Measurements from ENCODE around the gene EN2. TPM values are rescaled to one million over a fixed set of nuclear protein-coding genes. Genes with fewer than 3 reads are reported as not detected.

The EN2 gene
- total and polyA plus RNA-seq, 7 experiments from 2014 or later: not detected

DNA sequence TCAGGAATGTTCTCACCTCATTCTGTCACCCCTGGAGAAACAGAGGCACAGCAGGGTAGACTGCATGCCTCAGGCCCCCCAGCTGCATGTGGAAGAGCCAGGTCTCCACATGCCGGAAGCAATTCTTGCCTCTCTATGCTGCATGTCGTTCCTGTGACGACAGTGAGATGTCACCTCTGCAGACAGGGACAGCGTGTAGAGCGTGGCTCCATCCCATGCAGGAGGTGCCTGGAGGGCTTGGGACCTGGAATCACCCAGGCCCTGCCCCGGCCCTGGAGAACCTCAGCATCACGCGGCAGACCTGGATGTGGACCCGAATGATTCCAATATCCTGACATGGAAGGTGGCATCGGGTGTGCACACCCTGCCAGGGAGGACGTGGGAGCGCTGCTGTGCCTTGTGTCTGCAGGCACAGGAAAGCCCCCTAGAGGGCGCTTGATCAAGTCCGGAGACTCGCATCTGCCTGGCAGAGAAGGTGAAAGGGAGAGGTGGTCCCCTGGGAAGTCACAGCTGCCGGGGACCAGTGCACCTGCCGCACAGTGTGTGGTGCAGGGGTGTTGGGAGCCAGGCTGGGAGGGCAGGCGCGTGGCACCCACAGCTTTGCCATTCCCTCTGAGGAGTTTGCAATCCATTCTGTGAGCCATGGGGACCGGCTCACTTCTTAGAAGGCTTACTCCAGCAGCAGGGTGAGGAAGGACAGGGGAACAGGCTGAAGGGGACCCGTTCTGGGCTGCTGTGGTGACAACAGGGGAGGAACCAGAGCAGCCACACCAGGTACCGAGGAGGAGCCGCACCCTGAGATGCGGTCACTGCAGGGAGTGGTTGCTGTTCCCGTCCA lies 45.3 kb upstream of the EN2 start:
- H3K4me1 ChIP-seq (ENCODE audit: control insufficient read depth in 2 of 2, insufficient read depth in 2 of 2, low read length in 2 of 2): no peaks in the 10 kb centered on the region
- Mint-ChIP-seq H3K4me1 (peaks cover 0 to 11% (median 7%) of the 10 kb centered on the region in 7 donors), H3K9me3 (peaks cover 0 to 2% (median 0%) of the 10 kb centered on the region in 11 donors), H3K27me3 (peaks cover 3 to 38% (median 24%) of the 10 kb centered on the region in 5 donors), H3K36me3 (no peaks in the 10 kb centered on the region), H3K27ac (no peak overlapping the region), H3K4me3 (no peak overlapping the region)
- DNase-seq (peak in 7 of 9 donors; percentile 9 to 47 (median 20)), ATAC-seq (peak; percentile 51)
- H3K9me3 ChIP-seq (ENCODE audit: control insufficient read depth in 2 of 3, low read length in 3 of 3): no peaks in the 10 kb centered on the region
- no peak overlapping the region for H3K27ac ChIP-seq (ENCODE audit: low read depth, low read length)
- POLR2A ChIA-PET: no interaction called here
- H3K36me3 ChIP-seq (ENCODE audit: control insufficient read depth in 2 of 3, insufficient read depth in 3 of 3, low read length in 3 of 3): no peaks in the 10 kb centered on the region
- H3K4me3 ChIP-seq (ENCODE audit: low read length): no peak overlapping the region
- H3K27me3 ChIP-seq (ENCODE audit: control insufficient read depth in 2 of 2, insufficient read depth in 2 of 2, low read length in 2 of 2): no peaks in the 10 kb centered on the region
- intact Hi-C loops (cut with micrococcal nuclease): no loop called here
- CTCF ChIA-PET: no interaction called here

DNA sequence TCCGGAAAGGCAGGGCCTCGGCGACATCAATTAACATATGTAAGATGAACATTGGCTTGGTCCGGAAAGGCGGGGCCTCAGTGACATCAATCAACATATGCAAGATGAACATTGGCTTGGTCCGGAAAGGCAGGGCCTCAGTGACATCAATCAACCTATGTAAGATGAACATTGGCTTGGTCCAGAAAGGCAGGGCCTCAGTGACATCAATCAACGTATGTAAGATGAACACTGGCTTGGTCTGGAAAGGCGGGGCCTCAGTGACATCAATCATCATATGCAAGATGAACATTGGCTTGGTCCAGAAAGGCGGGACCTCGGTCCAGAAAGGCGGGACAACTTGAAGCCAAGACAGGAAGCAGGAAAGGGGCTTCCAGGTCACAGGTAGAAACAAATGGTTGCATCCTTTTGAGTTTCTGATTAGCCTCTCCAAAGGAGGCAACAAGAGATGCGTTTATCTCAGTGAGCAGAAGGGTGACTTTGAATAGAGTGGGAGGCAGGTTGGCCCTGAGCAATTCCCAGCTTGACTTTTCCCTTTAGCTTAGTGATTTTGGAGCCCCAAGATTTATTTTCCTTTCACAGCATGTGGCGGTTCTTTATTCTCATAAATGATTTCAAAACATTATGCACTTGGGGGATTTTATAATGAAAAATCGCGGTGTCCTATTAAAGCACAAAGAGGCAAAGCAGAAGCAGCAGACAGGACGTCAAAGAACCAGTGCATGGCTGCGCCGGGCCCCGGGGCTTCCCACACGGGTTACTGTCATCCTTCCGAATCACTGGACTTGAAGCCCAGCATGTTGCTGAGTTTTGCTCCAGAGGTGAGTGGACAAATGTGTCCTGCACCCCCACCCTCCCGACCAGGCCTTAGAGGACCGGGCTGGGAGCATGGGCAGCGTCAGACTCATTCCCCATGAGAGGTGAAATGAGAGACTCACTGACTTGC lies 43.1 kb upstream of the EN2 start:
- DNase-seq (no peak), ATAC-seq (no peak)
- Histone ChIP-seq H3K4me3 (ENCODE audit: low read length) (no peak overlapping the region), H3K27ac (ENCODE audit: low read depth, low read length) (no peak overlapping the region), H3K4me1 (ENCODE audit: control insufficient read depth in 2 of 2, insufficient read depth in 2 of 2, low read length in 2 of 2) (no peaks in the 10 kb centered on the region), H3K27me3 (ENCODE audit: control insufficient read depth in 2 of 2, insufficient read depth in 2 of 2, low read length in 2 of 2) (no peaks in the 10 kb centered on the region), H3K9me3 (ENCODE audit: control insufficient read depth in 2 of 3, low read length in 3 of 3) (no peaks in the 10 kb centered on the region), H3K36me3 (ENCODE audit: control insufficient read depth in 2 of 3, insufficient read depth in 3 of 3, low read length in 3 of 3) (no peaks in the 10 kb centered on the region)
- CTCF ChIA-PET: no interaction called here
- H3K9me3 Mint-ChIP-seq: peaks cover 0 to 2% (median 0%) of the 10 kb centered on the region in 11 donors
- POLR2A ChIA-PET: no interaction called here
- no peak overlapping the region for H3K27ac Mint-ChIP-seq
- H3K4me3 Mint-ChIP-seq: no peak overlapping the region
- no peaks in the 10 kb centered on the region for H3K36me3 Mint-ChIP-seq
- intact Hi-C loops (cut with micrococcal nuclease): no loop called here
- peaks cover 0 to 7% (median 4%) of the 10 kb centered on the region in 7 donors for H3K4me1 Mint-ChIP-seq
- peaks cover 3 to 35% (median 26%) of the 10 kb centered on the region in 5 donors for H3K27me3 Mint-ChIP-seq

DNA sequence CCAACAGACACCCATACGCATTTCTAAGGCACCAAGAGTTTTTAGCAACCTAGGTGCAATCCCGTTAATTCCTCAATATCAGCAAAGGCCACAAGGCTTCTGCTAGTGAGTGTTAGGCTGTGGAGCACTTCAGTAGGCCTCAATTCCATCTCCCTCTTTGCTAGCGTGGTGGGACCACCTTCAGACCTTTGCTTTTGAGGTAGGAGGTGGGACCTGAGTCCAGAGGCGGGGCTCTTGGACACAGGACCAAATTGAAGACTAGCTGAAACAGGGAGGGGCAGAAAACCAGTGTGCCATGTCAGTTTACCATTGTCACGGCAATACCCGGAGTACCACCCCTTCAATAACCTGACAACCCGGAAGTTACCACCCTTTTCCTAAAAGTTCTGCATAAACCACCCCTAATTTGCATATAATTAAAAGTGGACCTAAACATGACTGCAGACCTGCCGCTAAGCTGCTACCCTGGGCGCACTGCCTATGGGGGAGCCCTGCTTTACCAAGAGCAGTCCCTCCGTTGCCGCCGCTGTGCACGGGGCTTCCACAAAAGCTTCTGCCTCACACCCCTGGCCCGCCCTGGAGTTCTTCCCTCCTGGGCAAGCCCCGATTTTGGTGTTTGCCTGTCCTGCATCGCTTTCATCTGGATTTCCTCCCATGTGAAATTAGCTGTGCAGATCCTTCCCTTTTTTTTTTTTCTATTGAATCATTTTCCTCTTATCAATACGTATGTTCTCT lies 41.1 kb upstream of the EN2 start:
- no peak for ATAC-seq
- Mint-ChIP-seq H3K27me3 (peaks cover 3 to 26% (median 21%) of the 10 kb centered on the region in 5 donors), H3K9me3 (peaks cover 0 to 1% (median 0%) of the 10 kb centered on the region in 11 donors), H3K4me3 (no peak overlapping the region), H3K36me3 (no peaks in the 10 kb centered on the region), H3K27ac (no peak overlapping the region), H3K4me1 (peaks cover 0 to 7% (median 2%) of the 10 kb centered on the region in 7 donors)
- H3K4me1 ChIP-seq (ENCODE audit: control insufficient read depth in 2 of 2, insufficient read depth in 2 of 2, low read length in 2 of 2): no peaks in the 10 kb centered on the region
- intact Hi-C loops (cut with micrococcal nuclease): no loop called here
- no peak overlapping the region for H3K4me3 ChIP-seq (ENCODE audit: low read length)
- H3K27ac ChIP-seq (ENCODE audit: low read depth, low read length): no peak overlapping the region
- no peaks in the 10 kb centered on the region for H3K27me3 ChIP-seq (ENCODE audit: control insufficient read depth in 2 of 2, insufficient read depth in 2 of 2, low read length in 2 of 2)
- ChIA-PET POLR2A (no interaction called here), CTCF (no interaction called here)
- DNase-seq: no peak
- H3K36me3 ChIP-seq (ENCODE audit: control insufficient read depth in 2 of 3, insufficient read depth in 3 of 3, low read length in 3 of 3): no peaks in the 10 kb centered on the region
- H3K9me3 ChIP-seq (ENCODE audit: control insufficient read depth in 2 of 3, low read length in 3 of 3): no peaks in the 10 kb centered on the region

DNA sequence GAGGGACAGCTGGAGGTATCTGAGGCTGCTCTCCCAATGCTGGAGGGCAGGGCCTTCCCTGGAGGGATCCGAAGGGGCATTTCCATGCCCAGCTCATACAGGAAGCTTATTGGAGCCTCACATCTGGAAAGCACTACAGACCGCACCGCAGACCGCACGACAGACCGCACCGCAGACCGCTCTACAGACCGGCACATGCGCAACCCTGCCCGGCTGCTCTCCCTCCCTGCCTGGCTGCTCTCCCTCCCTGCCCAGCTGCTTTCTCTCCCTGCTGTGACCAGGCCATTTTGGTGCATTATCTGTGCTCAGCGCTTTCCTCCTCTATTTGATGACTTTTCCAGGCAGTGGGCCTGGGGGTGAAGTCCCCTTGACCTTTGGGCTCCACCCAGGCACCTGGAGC lies 39.6 kb upstream of the EN2 start:
- intact Hi-C loops (cut with micrococcal nuclease): no loop called here
- ATAC-seq (no peak), DNase-seq (no peak)
- Histone ChIP-seq H3K36me3 (ENCODE audit: control insufficient read depth in 2 of 3, insufficient read depth in 3 of 3, low read length in 3 of 3) (no peaks in the 10 kb centered on the region), H3K4me3 (ENCODE audit: low read length) (no peak overlapping the region), H3K27me3 (ENCODE audit: control insufficient read depth in 2 of 2, insufficient read depth in 2 of 2, low read length in 2 of 2) (no peaks in the 10 kb centered on the region), H3K4me1 (ENCODE audit: control insufficient read depth in 2 of 2, insufficient read depth in 2 of 2, low read length in 2 of 2) (no peaks in the 10 kb centered on the region), H3K27ac (ENCODE audit: low read depth, low read length) (no peak overlapping the region), H3K9me3 (ENCODE audit: control insufficient read depth in 2 of 3, low read length in 3 of 3) (no peaks in the 10 kb centered on the region)
- H3K27ac Mint-ChIP-seq: no peak overlapping the region
- no peak overlapping the region for H3K4me3 Mint-ChIP-seq
- ChIA-PET POLR2A (no interaction called here), CTCF (no interaction called here)
- H3K36me3 Mint-ChIP-seq: no peaks in the 10 kb centered on the region
- no peaks in the 10 kb centered on the region for H3K4me1 Mint-ChIP-seq
- H3K9me3 Mint-ChIP-seq: no peaks in the 10 kb centered on the region
- peaks cover 3 to 23% (median 12%) of the 10 kb centered on the region in 5 donors for H3K27me3 Mint-ChIP-seq

DNA sequence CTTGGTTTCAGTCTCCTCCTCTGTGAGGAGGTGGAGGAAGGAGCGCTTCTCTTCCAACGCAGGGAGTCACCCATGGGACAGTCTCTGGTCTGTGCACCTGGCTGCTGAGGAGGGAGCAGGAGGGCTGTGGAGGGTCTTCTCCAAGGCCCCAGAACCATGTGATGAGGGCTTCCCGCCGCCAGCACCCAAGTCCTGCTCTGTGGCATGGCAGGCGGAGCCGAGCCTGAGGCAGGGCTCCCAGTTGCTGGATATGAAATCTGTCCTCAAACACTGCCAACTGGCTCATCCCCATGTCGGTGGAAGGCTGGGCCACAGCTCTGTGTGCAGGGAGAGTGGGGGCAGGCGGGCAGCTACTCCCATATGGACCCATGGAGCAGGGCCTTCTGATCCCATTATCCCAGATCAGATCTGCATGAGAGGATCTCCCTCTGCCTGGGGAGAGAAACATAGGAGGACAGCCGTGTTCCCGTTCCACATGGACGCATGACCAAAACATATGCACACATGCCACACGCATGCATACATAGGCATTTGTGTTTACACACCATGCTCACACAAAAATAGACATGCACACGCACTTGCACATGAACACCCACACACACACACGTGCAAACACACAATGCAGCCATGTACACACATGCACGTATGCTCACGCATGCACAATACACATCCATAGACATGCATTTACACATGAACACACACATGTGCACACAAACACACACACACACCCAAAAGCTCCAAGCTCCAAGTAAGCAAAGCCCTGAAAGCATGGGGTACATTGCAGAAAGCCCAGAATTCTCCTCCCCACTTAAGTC lies 38.8 kb upstream of the EN2 start:
- ChIA-PET CTCF (no interaction called here), POLR2A (no interaction called here)
- no peak for DNase-seq
- no peak overlapping the region for H3K4me3 ChIP-seq (ENCODE audit: low read length)
- H3K4me1 Mint-ChIP-seq: no peaks in the 10 kb centered on the region
- H3K9me3 Mint-ChIP-seq: no peaks in the 10 kb centered on the region
- H3K9me3 ChIP-seq (ENCODE audit: control insufficient read depth in 2 of 3, low read length in 3 of 3): no peaks in the 10 kb centered on the region
- H3K27me3 Mint-ChIP-seq: peaks cover 3 to 23% (median 12%) of the 10 kb centered on the region in 5 donors
- H3K36me3 ChIP-seq (ENCODE audit: control insufficient read depth in 2 of 3, insufficient read depth in 3 of 3, low read length in 3 of 3): no peaks in the 10 kb centered on the region
- no peak overlapping the region for H3K27ac ChIP-seq (ENCODE audit: low read depth, low read length)
- H3K36me3 Mint-ChIP-seq: no peaks in the 10 kb centered on the region
- ATAC-seq: no peak
- H3K4me1 ChIP-seq (ENCODE audit: control insufficient read depth in 2 of 2, insufficient read depth in 2 of 2, low read length in 2 of 2): no peaks in the 10 kb centered on the region
- intact Hi-C loops (cut with micrococcal nuclease): no loop called here
- H3K27ac Mint-ChIP-seq: no peak overlapping the region
- H3K4me3 Mint-ChIP-seq: no peak overlapping the region
- no peaks in the 10 kb centered on the region for H3K27me3 ChIP-seq (ENCODE audit: control insufficient read depth in 2 of 2, insufficient read depth in 2 of 2, low read length in 2 of 2)

DNA sequence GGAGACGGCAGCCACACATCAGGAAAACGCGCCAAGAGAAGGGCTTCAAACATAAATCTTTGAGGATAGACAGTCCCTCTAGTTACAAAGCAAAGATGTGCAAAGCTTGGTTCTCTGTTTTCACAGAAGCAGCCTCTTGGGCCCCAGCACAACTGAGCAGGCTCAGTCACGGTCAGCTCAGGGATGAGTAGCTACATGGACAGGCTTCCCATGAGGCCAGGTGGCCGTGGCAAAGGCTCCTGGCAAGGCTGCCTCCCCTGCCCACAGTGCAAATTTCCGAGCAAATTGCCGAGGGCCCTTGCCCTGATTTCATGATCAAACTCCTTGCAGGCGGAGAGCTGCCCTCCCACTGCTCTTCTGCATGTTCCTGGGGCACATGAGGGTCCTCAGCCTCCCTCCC lies 37.8 kb upstream of the EN2 start:
- Mint-ChIP-seq H3K4me1 (no peaks in the 10 kb centered on the region), H3K36me3 (no peaks in the 10 kb centered on the region), H3K27me3 (peaks cover 3 to 23% (median 18%) of the 10 kb centered on the region in 5 donors), H3K4me3 (no peak overlapping the region), H3K9me3 (no peaks in the 10 kb centered on the region), H3K27ac (no peak overlapping the region)
- POLR2A ChIA-PET: no interaction called here
- no peaks in the 10 kb centered on the region for H3K36me3 ChIP-seq (ENCODE audit: control insufficient read depth in 2 of 3, insufficient read depth in 3 of 3, low read length in 3 of 3)
- H3K4me3 ChIP-seq (ENCODE audit: low read length): no peak overlapping the region
- DNase-seq (no peak), ATAC-seq (no peak)
- no peaks in the 10 kb centered on the region for H3K27me3 ChIP-seq (ENCODE audit: control insufficient read depth in 2 of 2, insufficient read depth in 2 of 2, low read length in 2 of 2)
- intact Hi-C loops (cut with micrococcal nuclease): no loop called here
- H3K27ac ChIP-seq (ENCODE audit: low read depth, low read length): no peak overlapping the region
- CTCF ChIA-PET: no interaction called here
- H3K9me3 ChIP-seq (ENCODE audit: control insufficient read depth in 2 of 3, low read length in 3 of 3): no peaks in the 10 kb centered on the region
- H3K4me1 ChIP-seq (ENCODE audit: control insufficient read depth in 2 of 2, insufficient read depth in 2 of 2, low read length in 2 of 2): no peaks in the 10 kb centered on the region

Data from naive thymus-derived CD4-positive, alpha-beta T cell (primary cell).